ENCODE measurements around the gene MSH5.

GRCh38 chr6:31697555-31697954 lies 42.2 kb upstream of the MSH5 start:
- TF ChIP-seq, protein P1, sequence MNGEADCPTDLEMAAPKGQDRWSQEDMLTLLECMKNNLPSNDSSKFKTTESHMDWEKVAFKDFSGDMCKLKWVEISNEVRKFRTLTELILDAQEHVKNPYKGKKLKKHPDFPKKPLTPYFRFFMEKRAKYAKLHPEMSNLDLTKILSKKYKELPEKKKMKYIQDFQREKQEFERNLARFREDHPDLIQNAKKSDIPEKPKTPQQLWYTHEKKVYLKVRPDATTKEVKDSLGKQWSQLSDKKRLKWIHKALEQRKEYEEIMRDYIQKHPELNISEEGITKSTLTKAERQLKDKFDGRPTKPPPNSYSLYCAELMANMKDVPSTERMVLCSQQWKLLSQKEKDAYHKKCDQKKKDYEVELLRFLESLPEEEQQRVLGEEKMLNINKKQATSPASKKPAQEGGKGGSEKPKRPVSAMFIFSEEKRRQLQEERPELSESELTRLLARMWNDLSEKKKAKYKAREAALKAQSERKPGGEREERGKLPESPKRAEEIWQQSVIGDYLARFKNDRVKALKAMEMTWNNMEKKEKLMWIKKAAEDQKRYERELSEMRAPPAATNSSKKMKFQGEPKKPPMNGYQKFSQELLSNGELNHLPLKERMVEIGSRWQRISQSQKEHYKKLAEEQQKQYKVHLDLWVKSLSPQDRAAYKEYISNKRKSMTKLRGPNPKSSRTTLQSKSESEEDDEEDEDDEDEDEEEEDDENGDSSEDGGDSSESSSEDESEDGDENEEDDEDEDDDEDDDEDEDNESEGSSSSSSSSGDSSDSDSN (IDR thresholded peaks at IDR 0.05; ENCODE audit: borderline replicate concordance in 1 of 2, low read depth in 2 of 2, low read length in 2 of 2), result no peak
- TF ChIP-seq CTCF (IDR thresholded peaks at IDR 0.05 in 2 of 3, conservative IDR thresholded peaks at IDR 0.05 in 1 of 3; ENCODE audit: insufficient read depth in 2 of 3, low read depth in 1 of 3, low read length in 3 of 3) (no peak), POLR2A (conservative IDR thresholded peaks at IDR 0.05) (no peak), ZNF184 (CRISPR knock-in tag; IDR thresholded peaks at IDR 0.05) (no peak), ZNF668 (CRISPR knock-in tag; IDR thresholded peaks at IDR 0.05) (no peak)
